ENCODE measurements around the gene NRN1.

NRN1 gene

GRCh38 chr6:6002848-6003620, 3.7 kb downstream of the NRN1 start:
- FAIRE-seq, result no peak
- no peak for DNase-seq (ENCODE audit: low spot score)

DNA sequence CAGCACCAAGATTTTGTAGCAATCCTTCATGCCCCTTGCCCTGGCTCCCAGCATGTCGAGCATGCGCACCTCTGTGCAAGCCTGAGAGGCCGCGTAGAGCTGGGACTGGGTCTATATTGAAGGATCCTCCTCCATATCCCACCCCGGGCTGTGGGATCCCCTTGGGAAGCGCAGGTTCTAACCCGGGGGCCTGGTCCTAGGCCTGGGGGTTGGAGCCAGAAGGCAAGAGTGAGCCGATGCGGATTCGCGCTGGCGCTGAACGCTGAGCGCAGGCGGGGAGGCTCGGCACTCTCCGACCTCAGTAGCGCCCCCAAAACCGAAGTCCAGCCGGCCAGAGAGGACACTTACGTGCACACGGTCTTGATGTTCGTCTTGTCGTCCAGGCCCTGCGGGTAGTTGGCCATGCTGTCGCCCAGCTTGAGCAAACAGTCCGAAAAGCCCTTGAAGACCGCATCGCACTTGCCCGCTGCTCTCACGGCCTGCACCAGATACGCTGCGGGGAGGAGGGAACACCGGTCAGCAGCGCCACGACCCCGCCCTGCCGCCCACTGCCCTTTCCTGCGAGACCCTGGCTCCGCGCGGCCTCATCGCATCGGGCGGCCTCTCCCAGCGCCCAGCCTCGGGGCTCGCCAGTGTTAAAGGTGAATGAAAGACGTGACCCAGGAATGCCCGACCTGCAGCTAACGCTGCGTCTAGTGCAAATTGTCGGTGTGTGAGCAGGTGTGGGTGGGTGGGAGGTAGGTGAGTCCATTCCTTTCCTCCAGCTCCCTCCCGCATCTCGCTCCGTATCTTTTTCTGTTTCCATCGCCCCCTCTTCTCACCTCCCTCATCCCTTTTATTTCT, 4.5 kb downstream of the NRN1 start:
- FAIRE-seq (no peak), DNase-seq (ENCODE audit: low spot score) (no peak)

DNA sequence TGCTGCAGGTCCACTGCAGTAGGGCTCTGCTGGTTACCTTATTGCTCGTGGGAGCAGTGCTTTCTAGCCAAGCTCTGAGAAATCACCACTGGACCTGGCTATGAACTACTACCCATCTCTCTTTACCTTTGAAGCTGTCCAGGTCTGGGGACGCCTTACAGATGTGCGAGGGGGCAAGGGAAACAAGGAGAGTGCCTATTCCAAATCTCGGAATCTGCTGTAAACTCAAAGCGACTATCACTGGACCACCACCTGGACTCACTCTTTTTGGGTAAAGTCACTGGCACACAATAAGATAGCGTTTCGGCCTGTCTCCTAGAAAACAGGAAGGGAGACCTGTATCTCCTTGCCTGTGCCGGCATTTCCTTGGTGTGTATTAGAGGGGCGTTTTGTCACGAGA, 5.3 kb downstream of the NRN1 start:
- FAIRE-seq (no peak), DNase-seq (ENCODE audit: low spot score) (no peak)

- FAIRE-seq, result no peak
Measured at GRCh38 chr6:5999688-6000608, 6.8 kb downstream of the NRN1 start.

DNA sequence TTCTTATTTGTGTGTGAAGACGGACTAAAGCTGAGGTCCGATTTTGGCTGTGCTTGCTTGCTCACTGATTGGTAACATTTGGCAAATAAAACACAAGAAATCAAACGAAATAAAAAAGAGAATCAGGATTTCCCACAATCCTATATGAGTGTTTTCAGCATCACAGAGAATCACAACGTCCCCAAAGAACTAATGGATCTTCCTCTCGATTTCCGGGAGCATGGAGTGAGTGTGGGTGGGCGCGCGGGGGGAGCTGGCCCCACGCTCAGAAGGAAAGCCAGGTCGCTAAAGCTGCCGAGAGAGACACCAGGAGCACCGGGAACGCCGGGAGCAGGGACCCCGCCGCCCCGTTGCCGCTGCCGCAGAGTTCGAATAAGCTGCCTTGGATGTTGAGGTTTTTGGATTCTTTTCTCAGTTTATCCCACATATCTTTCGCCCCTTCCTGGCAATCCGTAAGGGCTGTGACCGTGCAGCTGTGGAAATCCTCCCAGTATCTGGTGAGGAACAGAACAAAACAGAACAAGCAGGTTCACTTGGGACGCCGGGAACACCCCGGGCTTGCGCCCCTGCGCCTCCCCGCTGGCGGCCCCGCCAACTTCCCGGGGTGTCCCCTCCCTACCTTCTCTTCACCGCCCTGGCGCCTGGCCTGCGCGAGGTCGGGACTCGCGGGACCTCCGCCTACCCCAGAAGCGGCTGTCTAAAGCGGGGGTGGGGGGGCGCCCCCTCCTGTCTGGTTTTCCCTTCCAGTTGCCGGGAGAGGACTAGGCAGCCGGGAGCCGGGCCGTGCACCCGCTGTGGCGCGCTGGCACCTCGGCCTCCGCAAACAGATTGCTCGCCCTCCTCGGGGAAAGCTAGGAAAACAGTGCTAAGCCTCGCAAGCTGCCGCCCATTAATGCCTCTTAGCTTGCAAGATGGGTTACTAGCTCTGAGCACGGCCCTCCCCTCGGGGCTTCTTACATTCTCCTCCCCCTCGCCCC, 7.7 kb downstream of the NRN1 start:
- FAIRE-seq, result no peak

More at GRCh38 chr6:5999688-6000608, 6.8 kb downstream of the NRN1 start:
- no peak for DNase-seq (ENCODE audit: low spot score)

GRCh38 chr6:5998236-5998635, 8.5 kb downstream of the NRN1 start:
- no peak for DNase-seq (ENCODE audit: low spot score)
- no peak for FAIRE-seq

More for the DNA sequence above, 7.7 kb downstream of the NRN1 start:
- DNase-seq (ENCODE audit: low spot score), result no peak

GRCh38 chr6:5997420-5997987, 9.2 kb downstream of the NRN1 start:
- DNase-seq (ENCODE audit: low spot score), result no peak
- FAIRE-seq, result no peak

GRCh38 chr6:5996714-5997419, 9.9 kb downstream of the NRN1 start:
- no peak for DNase-seq (ENCODE audit: low spot score)
- no peak for FAIRE-seq

GRCh38 chr6:5995949-5996713, 10.6 kb downstream of the NRN1 start:
- FAIRE-seq (no peak), DNase-seq (ENCODE audit: low spot score) (no peak)

GRCh38 chr6:5995658-5995948, 11.1 kb downstream of the NRN1 start:
- DNase-seq (ENCODE audit: low spot score) (no peak), FAIRE-seq (no peak)

DNA sequence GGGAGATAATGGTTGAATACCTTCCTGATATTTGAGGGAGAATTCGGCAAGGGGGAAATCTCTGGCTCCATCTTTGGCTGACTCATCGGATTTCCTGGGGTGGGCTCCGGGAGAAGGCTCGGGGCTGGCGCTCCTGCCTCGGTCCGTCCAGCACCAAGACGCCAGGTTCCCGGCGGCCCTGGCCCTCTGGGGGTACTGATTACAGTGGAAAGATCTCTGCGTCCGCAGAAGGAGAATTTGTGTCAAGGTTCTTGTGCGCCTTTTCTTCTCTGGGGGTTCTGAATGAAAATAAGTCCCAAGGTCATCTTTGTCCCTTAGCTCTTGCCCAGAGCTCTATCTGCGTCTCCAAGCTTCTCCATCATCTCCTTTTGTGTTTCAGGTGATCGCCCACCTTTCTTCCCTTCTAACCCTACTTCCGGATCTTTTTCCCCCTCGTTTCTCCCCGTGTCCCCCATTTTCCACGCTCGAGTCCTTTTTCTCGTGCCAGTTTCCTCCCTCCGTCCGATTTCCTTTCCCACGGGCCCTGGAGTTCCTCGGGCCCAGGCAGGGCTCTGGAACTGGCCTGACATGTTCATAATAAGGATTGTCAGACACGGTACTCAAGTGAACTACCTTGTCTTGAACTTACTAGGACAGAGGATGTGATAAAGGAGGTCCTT, 11.6 kb downstream of the NRN1 start:
- FAIRE-seq (no peak), DNase-seq (ENCODE audit: low spot score) (no peak)

GRCh38 chr6:5994234-5994998, 12.3 kb downstream of the NRN1 start:
- FAIRE-seq, result no peak
- no peak for DNase-seq (ENCODE audit: low spot score)

- DNase-seq (ENCODE audit: low spot score) (no peak), FAIRE-seq (no peak)
Measured at GRCh38 chr6:5992551-5993225, 14.0 kb downstream of the NRN1 start.

GRCh38 chr6:5990786-5991185, 15.9 kb downstream of the NRN1 start:
- no peak for DNase-seq (ENCODE audit: low spot score)
- no peak for FAIRE-seq

GRCh38 chr6:5989141-5989723, 17.5 kb downstream of the NRN1 start:
- DNase-seq (ENCODE audit: low spot score) (no peak), FAIRE-seq (no peak)

DNA sequence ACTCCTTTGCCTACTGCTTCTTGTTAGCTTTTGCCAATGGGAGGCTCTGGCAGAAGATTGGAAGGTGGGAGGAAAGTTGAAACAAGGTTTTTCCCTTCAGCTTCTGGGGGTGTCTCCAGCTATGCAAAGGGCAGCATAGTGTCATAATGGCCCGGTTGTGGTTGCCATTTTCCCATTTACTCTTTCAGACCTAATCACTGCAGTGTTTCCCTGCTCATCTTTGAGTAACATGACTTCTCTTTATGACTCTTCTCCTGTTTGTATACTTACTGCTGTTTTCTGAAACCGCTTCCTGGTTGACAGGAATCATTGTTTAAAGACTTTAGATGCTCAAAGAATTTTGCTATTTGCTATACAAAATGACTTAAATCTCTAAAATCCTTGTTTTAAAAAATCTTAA, 19.9 kb downstream of the NRN1 start:
- FAIRE-seq (no peak), DNase-seq (ENCODE audit: low spot score) (no peak)

Data from urothelium cell line (cell line).